Activated CD4-positive, CD25-positive, alpha-beta regulatory T cell (primary cell): ENCODE data around the gene COL9A3.

Experiments used
- DNase-seq, 4 experiments: peaks; one replicate each; lab custom pipeline; 2025; lab: John Stamatoyannopoulos, UW

The COL9A3 gene

GRCh38 chr20:62823688-62824475, 7.0 kb downstream of the COL9A3 start:
- no peak for DNase-seq

- peak in 1 of 4 experiments; percentile 34 for DNase-seq
Measured at GRCh38 chr20:62824476-62825332, 7.9 kb downstream of the COL9A3 start.

- DNase-seq: no peak
Measured at GRCh38 chr20:62825333-62825985, 8.6 kb downstream of the COL9A3 start.

GRCh38 chr20:62825986-62826645, 9.3 kb downstream of the COL9A3 start:
- DNase-seq: no peak

GRCh38 chr20:62826646-62827310, 9.9 kb downstream of the COL9A3 start:
- DNase-seq: no peak

GRCh38 chr20:62827311-62828038, 10.6 kb downstream of the COL9A3 start:
- DNase-seq: no peak

- DNase-seq: no peak
Measured at GRCh38 chr20:62828051-62828450, 11.2 kb downstream of the COL9A3 start.

GRCh38 chr20:62828511-62829230, 11.8 kb downstream of the COL9A3 start:
- DNase-seq: no peak

- DNase-seq: no peak
Measured at GRCh38 chr20:62829231-62830230, 12.7 kb downstream of the COL9A3 start.

- no peak for DNase-seq
Measured at GRCh38 chr20:62830251-62830650, 13.4 kb downstream of the COL9A3 start.

- DNase-seq: no peak
Measured at GRCh38 chr20:62830821-62831220, 14.0 kb downstream of the COL9A3 start.

- no peak for DNase-seq
Measured at GRCh38 chr20:62831361-62831788, 14.5 kb downstream of the COL9A3 start.

- no peak for DNase-seq
Measured at GRCh38 chr20:62831854-62832211, 15.0 kb downstream of the COL9A3 start.

- DNase-seq: no peak
Measured at GRCh38 chr20:62832212-62832922, 15.5 kb downstream of the COL9A3 start.

- no peak for DNase-seq
Measured at GRCh38 chr20:62832951-62833391, 16.1 kb downstream of the COL9A3 start.

- no peak for DNase-seq
Measured at GRCh38 chr20:62834967-62835730, 18.3 kb downstream of the COL9A3 start.
